GM04504 (cell line): ENCODE measurements around the gene TOR1A.
A peak's percentile ranks its signal among the peaks of the same experiment; 100 is the strongest.
"Not testable (repeated sequence)": the region's sequence is repeated elsewhere in the genome, so short reads cannot be mapped to it uniquely, and the experiment has no call there.

Experiments
- DNase-seq: peaks from one replicate; pipeline ENCODE4 v3.0.0-alpha.2; 2012; ENCODE audit warnings: low read depth

Gene TOR1A

GRCh38 chr9:129822898-129823541 lies 916 bp downstream of the TOR1A start:
- no peak for DNase-seq

DNA sequence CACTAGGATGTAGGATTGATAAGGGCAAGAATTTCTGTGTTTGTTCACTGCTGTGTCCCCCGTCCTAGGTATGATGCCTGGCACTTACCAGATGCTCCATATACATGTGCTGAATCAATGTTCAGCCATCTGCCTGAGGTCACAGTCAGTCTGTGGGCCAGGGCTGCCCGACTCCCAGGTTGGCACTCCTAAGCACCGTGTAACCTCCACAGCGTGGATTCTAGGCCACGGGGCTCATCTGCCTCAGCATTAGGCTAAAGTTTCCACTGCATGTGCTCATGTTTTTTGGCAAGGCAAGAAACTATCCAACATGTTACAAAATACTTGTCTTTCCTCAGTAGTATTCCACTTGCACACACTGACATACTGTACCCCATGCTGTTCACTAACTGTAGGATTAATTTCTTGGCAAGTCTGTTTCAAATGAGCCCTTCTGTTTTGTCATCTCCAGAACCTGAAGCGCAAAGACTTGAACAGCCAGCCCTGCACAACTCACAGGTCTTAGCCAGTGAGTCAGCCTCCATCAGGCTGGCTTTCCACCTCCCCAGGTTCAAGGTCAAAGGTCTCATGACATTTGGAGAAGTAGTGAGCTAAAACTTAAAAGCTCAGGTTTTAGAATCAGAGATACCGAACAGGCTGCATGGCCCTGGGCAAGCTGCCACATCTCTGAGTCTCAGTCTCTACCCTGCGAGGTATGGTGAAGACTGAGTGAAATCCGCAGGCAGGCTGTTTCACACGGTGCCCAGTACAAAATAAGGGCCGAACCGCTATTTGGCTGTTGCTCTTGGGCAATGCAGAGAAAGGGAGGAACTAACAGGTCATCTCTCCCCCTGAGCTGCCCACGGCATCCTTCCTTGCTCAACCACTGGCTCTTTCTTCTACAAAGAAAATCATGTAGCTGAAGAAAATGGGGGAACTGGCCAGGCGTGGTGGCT lies 7.2 kb downstream of the TOR1A start:
- no peak for DNase-seq

- no peak for DNase-seq
Measured at GRCh38 chr9:129815278-129815677, 8.7 kb downstream of the TOR1A start.

- DNase-seq: no peak
Measured at GRCh38 chr9:129814432-129815223, 9.3 kb downstream of the TOR1A start.

DNA sequence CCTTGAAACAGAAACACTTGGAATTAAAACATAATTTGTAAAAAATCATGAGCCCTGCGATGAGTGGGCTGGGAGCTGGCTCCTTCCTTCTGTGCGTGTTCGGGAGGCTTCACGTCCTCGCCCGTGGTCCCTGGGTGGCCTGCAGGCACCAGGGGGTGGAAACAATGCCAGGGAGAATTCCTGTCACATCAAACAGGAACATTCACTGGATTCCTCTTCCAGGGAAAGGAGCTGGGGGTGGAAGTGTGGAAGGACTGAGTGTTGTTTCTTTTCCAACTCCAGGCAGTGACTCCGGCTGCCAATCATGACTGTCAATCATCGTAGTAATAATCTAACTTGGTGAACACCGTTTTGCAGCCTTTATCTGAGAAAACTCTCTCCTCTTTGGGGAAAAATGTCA lies 10.3 kb downstream of the TOR1A start:
- no peak for DNase-seq

- no peak for DNase-seq
Measured at GRCh38 chr9:129812385-129812784, 11.6 kb downstream of the TOR1A start.

DNA sequence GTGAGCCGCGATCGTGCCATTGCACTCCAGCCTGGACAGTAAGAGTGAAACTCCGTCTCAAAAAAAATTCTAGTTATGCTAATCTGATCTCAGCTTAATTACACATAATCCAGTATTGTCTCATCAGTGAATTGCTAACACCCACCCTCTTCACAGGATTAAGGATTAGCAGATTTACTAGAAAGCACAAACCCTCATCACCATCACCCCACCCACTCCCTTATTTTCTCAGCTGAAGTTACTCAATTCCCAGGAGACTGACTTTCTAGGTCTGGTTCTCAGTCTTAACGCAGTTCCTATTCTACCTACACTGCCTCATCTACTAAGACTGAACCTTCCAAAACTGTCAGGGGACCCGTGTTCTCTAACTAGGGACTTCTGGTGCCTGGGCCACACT lies 12.0 kb downstream of the TOR1A start:
- no peak for DNase-seq

DNA sequence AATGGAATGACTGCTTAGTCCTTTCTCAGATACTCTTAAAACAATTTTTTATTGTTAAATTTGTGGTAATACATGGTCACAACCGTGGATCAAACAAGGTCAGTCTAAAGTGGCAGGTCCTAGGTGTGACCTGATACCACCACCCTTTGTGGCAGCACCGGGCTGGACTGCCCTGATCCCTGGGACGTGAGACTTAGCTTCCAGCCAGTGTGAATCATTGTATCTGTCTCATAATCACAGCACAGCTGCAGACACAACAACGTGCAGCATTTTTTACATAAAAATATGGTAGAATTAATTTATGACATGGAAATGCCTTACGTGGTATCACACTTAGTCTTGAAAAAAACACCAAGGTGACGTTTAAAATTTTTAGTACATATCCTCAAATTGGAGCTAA lies 13.1 kb downstream of the TOR1A start:
- DNase-seq: no peak

GRCh38 chr9:129810116-129810515 lies 13.8 kb downstream of the TOR1A start:
- DNase-seq: no peak

- no peak for DNase-seq
Measured at GRCh38 chr9:129809346-129809745, 14.6 kb downstream of the TOR1A start.

GRCh38 chr9:129806061-129806460 lies 17.9 kb downstream of the TOR1A start:
- no peak for DNase-seq

DNA sequence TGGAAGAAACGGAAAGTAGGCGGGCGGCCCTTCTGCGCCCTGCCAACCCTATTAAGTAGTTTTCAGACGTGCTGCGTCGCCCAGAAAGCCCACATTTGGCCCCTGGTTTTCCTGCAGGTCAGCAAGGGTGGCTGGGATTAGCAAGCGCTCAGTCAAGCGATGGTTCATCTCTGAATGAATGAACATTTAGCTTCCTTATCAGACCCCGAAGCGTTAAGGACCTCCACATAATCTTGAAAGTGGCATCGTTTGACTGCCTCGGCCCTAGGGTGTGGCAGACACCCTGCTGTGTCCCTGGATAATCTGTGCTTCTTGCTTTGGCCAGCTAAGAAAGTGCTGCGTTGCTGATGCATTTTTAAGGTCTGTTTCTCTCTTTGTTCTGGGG lies 20.3 kb downstream of the TOR1A start:
- no peak for DNase-seq

- DNase-seq: peak; percentile 85
Measured at GRCh38 chr9:129802833-129803675, 20.9 kb downstream of the TOR1A start, which contains the start of gene TOR1B. Gene TOR1B, plus strand, starts transcription at chr9:129803184. Its CDS starts 29 bp downstream, at chr9:129803213.

GRCh38 chr9:129801504-129801903 lies 22.4 kb downstream of the TOR1A start:
- no peak for DNase-seq

- DNase-seq: no peak
Measured at GRCh38 chr9:129798973-129799372, 25.0 kb downstream of the TOR1A start.

DNA sequence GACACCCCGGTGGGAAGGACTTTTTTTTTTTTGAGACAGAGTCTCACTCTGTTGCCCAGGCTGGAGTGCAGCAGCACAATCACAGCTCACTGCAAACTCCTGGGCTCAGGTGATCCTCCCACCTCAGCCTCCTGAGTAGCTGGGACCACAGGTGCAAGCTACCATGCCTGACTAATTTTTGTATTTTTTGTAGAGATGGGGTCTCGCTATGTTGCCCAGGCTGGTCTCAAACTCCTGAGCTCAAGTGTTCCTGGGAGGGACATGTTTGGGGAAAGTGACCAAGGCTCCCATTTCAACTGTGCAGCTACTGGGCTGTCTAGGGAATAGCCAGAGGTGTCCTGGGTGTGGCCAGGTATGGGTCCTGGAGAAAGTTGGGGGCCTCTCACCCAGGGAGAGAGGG lies 27.9 kb downstream of the TOR1A start:
- DNase-seq: not testable (repeated sequence)

GRCh38 chr9:129794549-129794948 lies 29.4 kb downstream of the TOR1A start:
- DNase-seq: no peak

GRCh38 chr9:129786481-129786880 lies 37.5 kb downstream of the TOR1A start:
- no peak for DNase-seq

DNA sequence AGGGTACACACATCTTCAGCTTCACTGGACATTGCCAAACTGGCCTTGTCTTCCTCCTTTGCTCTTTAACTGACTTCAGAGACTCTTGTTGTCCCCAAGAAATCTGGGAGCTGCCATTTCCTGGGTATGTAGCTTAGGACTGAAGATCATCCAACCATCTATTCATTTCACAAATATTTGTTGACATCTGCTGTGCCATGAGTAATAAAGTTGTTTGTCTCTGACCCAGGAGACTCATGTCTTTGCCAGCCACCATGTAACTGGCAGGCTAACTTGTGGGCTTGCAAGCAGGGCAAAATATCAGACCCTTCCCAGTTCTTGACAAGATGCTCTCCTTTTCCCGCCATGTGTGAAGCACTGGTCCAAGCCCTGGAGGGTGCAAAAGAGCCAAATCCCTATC lies 38.1 kb downstream of the TOR1A start:
- DNase-seq: no peak

DNA sequence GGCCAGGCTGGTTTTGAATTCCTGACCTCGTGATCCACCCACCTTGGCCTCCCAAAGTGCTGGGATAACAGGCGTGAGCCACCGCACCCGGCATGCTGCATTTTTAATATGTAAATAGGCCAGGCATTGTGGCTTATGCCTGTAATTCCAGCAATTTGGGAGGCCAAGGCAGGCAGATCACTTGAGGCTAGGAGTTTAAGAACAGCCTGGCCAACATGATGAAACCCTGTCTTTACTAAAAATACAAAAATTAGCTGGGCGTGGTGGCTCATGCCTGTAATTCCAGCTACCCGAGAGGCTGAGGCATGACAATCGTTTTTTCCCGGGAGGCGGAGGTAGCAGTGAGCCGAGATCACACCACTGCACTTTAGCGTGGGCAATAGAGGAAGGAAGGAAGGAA lies 39.0 kb downstream of the TOR1A start:
- DNase-seq: not testable (repeated sequence)

DNA sequence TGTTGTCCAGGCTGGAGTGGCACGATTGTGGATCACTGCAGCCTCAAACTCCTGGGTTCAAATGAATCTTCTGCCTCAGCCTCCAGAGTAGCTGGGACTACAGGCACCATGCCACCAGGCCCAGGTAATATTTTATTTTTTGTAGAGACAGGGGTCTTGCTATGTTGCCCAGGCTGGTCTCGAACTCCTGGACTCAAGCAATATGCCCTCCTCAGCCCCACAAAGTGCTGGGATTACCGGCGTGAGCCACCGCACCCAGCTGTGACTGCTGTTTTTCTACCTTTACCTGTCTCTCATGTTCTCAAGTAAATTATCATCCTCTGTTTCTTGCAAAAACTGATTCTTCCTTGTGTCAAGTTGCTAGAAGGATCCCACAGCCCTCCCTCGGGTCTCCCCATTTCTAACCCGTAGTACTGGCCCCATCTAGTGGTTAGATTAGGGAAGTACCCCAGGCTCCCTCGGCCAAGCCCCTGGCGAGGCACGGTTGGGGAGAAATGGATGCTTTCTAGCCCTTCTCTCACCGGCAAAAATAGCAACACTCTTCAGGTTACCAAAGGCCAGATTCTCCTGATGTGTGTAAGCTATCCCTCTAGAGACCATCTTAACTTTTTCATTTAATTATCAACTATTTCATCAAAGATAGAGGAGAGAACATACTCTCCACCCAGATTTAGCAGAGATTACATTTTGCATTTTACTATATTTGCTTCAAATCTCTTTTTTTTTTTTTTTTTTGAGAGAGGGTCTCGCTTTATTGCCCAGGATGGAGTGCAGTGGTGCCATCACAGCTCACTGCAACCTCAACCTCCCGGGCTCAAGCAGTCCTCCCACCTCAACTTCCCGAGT lies 40.2 kb downstream of the TOR1A start:
- DNase-seq: peak; percentile 56
